Measurements from ENCODE around the gene NTNG1. TPM values are rescaled to one million over a fixed set of nuclear protein-coding genes. Genes with fewer than 3 reads are reported as not detected.

The NTNG1 gene
- polyA plus RNA-seq, 3 donors: 26.3 to 28.4 (median 26.5) TPM

- no peak for DNase-seq (ENCODE audit: extremely low read depth in 1 of 11, low read depth in 9 of 11, low spot score in 4 of 11)
These were observed 217.9 kb downstream of the NTNG1 start for GRCh38 chr1:107358619-107359327.

GRCh38 chr1:107359472-107360241 is 218.8 kb downstream of the NTNG1 start:
- DNase-seq (ENCODE audit: extremely low read depth in 1 of 11, low read depth in 9 of 11, low spot score in 4 of 11): no peak

DNA sequence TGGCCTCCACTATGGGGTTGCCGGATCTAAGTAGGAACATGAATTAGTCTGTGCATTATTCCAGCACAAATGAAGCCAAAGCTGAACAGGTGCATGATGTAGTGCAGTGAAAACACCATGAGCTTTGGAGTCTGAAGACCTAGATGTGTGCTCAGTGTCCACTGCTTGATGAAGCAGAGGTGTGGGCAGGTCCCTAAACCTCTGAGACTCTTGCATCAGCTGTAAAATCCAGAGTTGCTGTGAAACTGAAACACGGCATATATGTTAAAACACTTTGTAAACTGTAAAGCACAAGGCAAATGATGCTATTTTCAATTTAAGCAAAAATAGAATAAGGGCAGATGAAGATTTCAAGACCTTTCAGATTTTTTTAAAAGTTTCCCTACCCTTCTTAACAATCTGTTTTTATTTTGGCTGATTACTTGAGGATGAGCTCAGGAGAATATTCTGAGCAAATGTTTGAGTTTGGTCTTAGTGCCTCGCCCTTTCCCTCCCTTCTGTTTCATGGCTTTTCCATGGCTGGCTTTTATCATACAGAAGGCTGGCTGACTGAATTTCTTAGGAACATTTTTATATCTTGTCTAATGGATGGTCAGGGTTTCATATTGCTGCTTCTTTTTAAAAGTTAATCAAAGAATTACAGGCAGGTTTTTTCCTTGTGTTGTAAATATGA is 221.8 kb downstream of the NTNG1 start:
- no peak for DNase-seq (ENCODE audit: extremely low read depth in 1 of 11, low read depth in 9 of 11, low spot score in 4 of 11)

DNA sequence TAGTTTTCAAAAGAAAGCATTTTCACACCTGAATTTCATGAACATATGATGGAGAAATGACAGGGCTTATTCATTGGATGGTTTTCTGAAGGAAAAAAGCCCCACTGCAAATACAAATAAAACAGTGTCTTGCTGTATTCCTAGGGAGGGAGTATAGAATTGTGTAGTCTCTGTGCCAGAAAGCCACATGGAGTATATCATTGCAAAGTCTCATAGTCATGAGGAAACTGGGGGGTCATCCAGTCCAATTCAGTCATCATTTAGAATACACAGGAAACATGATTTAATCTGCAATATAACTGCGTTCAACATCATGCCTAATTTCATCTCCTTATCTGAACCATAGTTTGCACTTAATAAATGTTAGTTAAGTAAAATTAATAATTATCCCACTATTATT is 222.3 kb downstream of the NTNG1 start:
- no peak for DNase-seq (ENCODE audit: extremely low read depth in 1 of 11, low read depth in 9 of 11, low spot score in 4 of 11)

GRCh38 chr1:107365527-107366240 is 224.8 kb downstream of the NTNG1 start:
- DNase-seq (ENCODE audit: extremely low read depth in 1 of 11, low read depth in 9 of 11, low spot score in 4 of 11): no peak

- no peak for DNase-seq (ENCODE audit: extremely low read depth in 1 of 11, low read depth in 9 of 11, low spot score in 4 of 11)
These were observed 237.6 kb downstream of the NTNG1 start for GRCh38 chr1:107378426-107378825.

GRCh38 chr1:107378866-107379265 is 238.0 kb downstream of the NTNG1 start:
- DNase-seq (ENCODE audit: extremely low read depth in 1 of 11, low read depth in 9 of 11, low spot score in 4 of 11): peak in 1 of 11 donors; percentile 32

- no peak for DNase-seq (ENCODE audit: extremely low read depth in 1 of 11, low read depth in 9 of 11, low spot score in 4 of 11)
These were observed 239.0 kb downstream of the NTNG1 start for GRCh38 chr1:107379826-107380225.

DNA sequence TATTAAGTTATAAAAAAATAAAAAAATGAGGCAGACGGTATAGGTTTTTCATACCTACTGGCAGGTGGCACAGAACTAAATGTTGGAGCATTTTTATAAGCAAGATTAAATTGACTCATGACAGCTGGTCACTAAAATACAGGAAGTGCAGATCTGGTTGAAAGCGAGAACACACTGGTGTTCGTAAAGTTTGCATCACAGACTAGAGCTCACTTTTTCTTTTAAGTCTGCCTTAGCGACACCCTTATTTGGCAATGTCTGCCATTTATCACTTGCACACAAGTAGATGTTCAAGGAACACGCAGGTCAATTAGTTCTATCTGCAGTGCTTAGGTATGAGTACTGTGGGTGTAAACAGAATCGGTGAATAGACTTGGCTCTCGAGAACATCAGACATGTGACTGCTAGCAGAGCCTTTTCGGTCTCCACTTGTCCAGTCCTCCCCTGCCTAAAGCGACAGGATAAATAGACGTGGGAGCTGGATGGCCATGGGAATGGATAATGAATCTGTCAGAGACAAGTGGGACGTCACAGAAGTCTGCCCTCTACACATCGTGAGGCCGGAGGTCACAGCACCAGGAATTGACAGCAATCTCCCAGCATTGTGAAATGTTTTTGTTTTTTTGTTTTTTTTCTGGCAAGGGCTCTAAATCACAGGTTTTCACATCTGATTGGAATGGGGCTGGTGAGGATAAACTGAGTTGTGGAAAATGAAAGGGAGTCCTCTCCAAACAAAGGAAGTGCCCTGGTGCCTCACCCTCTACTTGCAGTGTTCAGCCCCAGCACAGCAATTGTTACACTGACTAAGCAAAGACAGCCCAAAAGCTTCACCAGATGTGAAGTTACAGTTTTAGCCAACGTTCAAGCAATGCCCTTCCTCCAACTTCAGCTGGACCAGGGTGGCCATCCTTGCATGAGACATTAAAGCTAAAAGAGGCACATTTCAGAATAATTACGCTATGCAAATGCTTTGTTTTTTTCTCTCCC is 248.9 kb downstream of the NTNG1 start:
- peak in 2 of 11 donors; percentile 12 to 24 for DNase-seq (ENCODE audit: extremely low read depth in 1 of 11, low read depth in 9 of 11, low spot score in 4 of 11)

DNA sequence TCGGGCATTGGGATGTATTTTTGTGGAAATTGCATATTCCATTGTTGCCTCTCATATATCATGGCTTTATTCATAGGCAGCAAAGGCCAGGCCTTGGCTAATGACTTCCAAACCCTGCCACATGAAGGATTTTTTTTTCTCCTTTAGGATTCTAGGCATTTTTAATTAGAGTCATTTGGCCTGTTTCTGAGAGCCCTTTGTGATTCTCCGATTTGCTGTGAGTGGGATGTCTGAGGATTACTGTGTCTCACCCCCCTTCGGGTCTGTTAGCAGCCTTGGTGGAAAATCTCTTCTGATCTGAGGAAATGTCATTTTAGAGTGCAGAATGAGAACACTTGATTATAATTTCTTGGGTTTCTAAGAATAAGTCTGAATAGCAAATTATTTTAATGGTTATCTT is 253.5 kb downstream of the NTNG1 start:
- no peak for DNase-seq (ENCODE audit: extremely low read depth in 1 of 11, low read depth in 9 of 11, low spot score in 4 of 11)

DNA sequence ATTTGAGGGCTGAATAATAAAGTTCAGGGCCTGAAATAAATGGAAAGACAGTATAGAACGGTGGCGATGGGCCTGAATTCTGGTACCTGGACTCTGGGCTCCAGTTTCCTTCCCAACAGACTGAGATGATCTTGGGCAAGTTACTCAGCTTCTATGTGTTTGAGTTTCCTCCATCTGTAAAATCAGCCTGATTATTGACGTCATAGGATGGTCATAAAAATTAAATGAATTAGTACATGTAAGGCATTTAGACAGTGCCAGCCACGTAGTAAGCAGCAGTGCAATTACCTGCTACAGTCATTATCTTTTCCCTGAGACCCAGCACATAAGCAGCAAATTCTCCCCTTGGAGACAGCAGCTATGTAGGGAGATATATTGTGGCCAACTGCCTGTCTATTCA is 260.9 kb downstream of the NTNG1 start:
- no peak for DNase-seq (ENCODE audit: extremely low read depth in 1 of 11, low read depth in 9 of 11, low spot score in 4 of 11)

GRCh38 chr1:107404756-107405155 is 263.9 kb downstream of the NTNG1 start:
- no peak for DNase-seq (ENCODE audit: extremely low read depth in 1 of 11, low read depth in 9 of 11, low spot score in 4 of 11)

DNA sequence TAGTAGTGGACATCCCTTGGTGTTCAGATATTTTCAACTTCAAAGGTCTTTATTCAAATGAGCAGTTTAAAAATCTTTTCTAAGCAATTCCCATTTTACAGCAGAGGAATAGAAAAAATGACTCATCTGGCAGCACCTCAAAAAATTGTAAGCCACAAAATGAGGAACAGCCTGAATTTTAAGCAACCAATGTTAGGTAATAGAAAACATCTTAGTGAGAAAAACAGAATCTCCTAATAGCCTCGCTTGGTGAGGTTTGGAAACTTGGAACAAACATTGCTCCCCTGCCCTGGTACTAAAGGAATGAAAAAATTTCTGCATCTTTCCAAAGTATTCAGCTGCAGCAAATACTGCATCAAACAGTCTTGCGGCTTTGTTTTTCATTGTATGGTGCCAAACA is 264.4 kb downstream of the NTNG1 start:
- DNase-seq (ENCODE audit: extremely low read depth in 1 of 11, low read depth in 9 of 11, low spot score in 4 of 11): no peak

- no peak for DNase-seq (ENCODE audit: extremely low read depth in 1 of 11, low read depth in 9 of 11, low spot score in 4 of 11)
These were observed 266.2 kb downstream of the NTNG1 start for GRCh38 chr1:107407011-107407410.

GRCh38 chr1:107413546-107413945 is 272.7 kb downstream of the NTNG1 start:
- no peak for DNase-seq (ENCODE audit: extremely low read depth in 1 of 11, low read depth in 9 of 11, low spot score in 4 of 11)

DNA sequence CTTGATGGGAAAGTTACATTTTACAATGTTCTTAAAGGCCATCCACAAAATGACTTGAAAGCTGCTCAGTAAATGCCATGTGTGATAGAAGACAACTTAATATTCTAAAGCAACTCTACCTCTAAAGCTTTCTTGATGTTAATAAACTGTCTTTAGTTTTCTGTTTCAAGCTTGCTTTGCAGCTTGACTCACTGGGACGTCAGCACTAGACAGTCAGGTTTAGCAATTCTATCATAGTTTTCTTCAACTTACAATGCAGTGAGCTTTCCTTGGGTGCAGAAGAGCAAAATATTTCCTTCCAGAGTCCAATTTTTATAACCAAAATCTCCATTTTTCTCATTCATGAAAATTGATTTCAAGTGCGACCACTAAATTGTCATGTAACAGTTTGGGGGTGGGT is 273.1 kb downstream of the NTNG1 start:
- DNase-seq (ENCODE audit: extremely low read depth in 1 of 11, low read depth in 9 of 11, low spot score in 4 of 11): no peak

DNA sequence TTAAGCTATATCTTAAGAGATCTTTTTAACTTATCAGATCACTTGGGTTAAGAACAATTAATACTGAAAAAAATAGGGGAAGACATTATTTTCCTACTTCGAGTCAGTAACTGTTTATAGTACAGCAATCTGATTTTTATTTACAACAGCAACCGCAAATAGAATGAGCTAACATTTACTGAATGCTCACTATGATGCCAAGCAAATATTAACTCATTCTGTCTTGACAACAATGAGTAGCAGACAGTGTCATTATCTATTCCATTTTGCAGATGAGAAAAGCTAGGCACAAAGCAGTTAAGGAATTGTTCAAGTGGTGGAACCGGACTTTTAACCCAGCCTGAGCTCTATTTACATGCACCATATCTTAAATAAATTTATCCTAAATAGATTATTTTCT is 273.7 kb downstream of the NTNG1 start:
- DNase-seq (ENCODE audit: extremely low read depth in 1 of 11, low read depth in 9 of 11, low spot score in 4 of 11): no peak

DNA sequence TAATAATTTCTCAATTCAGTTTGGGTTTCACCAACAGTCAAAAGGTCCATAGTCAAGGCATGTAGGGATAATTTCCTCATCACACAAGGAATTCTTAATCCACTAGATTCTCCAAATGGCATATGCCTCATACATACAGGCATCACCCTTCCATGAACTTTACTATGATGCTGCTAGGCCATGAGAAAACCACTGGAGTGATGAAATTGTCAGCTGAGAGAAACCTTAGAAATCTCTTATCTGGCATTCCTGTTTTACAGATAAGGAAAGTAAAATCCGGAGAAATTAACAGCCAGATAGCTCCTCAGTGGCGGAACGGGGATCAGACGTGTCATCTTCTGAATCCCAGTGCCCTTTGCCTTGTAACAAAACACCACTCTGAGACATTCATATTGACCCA is 274.4 kb downstream of the NTNG1 start:
- DNase-seq (ENCODE audit: extremely low read depth in 1 of 11, low read depth in 9 of 11, low spot score in 4 of 11): no peak

Data from renal cortex interstitium (tissue), 11 donors.